Hepatocyte (in vitro differentiated cells): ENCODE data around the gene OR6X1. TPM values are rescaled to one million over a fixed set of nuclear protein-coding genes. Genes with fewer than 3 reads are reported as not detected.

Experiments used
- DNase-seq: peaks from one replicate; pipeline ENCODE4 v3.0.0-alpha.2; 2016; ENCODE audit warnings: low spot score
- H2AFZ ChIP-seq: fragments of 200-600 bp; sonication (generic); 2 replicates; pipeline ENCODE4 v1.6.0; 2016; ENCODE audit warnings: antibody characterized with exemption, mild to moderate bottlenecking
- H3K27ac ChIP-seq: fragments of 200-600 bp; sonication (generic); 2 replicates; pipeline ENCODE4 v1.5.1; 2016; ENCODE audit warnings: mild to moderate bottlenecking
- H3K27me3 ChIP-seq: fragments of 200-600 bp; sonication (generic); 2 replicates; pipeline ENCODE4 v1.6.1; 2016
- H3K36me3 ChIP-seq: fragments of 200-600 bp; sonication (generic); replicated peaks from 2 replicates; pipeline ENCODE4 v1.5.1; 2016; ENCODE audit warnings: low read depth; ENCODE audit not compliant: insufficient read depth
- H3K4me1 ChIP-seq: fragments of 200-600 bp; sonication (generic); 2 replicates; pipeline ENCODE4 v1.5.1; 2016; ENCODE audit warnings: mild to moderate bottlenecking, moderate library complexity; ENCODE audit not compliant: insufficient read depth
- H3K4me2 ChIP-seq: fragments of 200-600 bp; sonication (generic); 2 replicates; pipeline ENCODE4 v1.6.0; 2016
- H3K4me3 ChIP-seq: fragments of 200-600 bp; sonication (generic); 2 replicates; pipeline ENCODE4 v1.5.1; 2016; ENCODE audit warnings: mild to moderate bottlenecking
- H3K79me2 ChIP-seq: fragments of 200-600 bp; sonication (generic); 2 replicates; pipeline ENCODE4 v1.6.0; 2017; ENCODE audit warnings: mild to moderate bottlenecking
- H3K9me2 ChIP-seq: fragments of 200-600 bp; sonication (generic); replicated peaks from 2 replicates; pipeline ENCODE4 v1.6.0; 2017; ENCODE audit warnings: mild to moderate bottlenecking; ENCODE audit not compliant: insufficient read depth
- H3K9me3 ChIP-seq: fragments of 200-600 bp; sonication (generic); 2 replicates; pipeline ENCODE4 v1.5.1; 2016; ENCODE audit warnings: low read depth, mild to moderate bottlenecking
- H4K20me1 ChIP-seq: fragments of 200-600 bp; sonication (generic); 2 replicates; pipeline ENCODE4 v1.6.0; 2016; ENCODE audit warnings: mild to moderate bottlenecking; ENCODE audit not compliant: insufficient read depth, poor library complexity, severe bottlenecking
- EZH2 ChIP-seq: fragments of 200-600 bp; sonication (generic); IDR thresholded peaks from 2 replicates; pipeline ENCODE4 v1.6.1; 2016; ENCODE audit warnings: antibody characterized with exemption, mild to moderate bottlenecking, borderline replicate concordance
- EZH2phosphoT487 ChIP-seq: fragments of 200-600 bp; sonication (generic); IDR thresholded peaks from one replicate; pipeline ENCODE4 v1.6.1; 2018; ENCODE audit warnings: antibody characterized with exemption, mild to moderate bottlenecking, low read depth, moderate library complexity; ENCODE audit not compliant: unreplicated experiment, severe bottlenecking
- WGBS: methylation state at CpG from one replicate; pipeline ENCODE4 v1.1.6; 2016; ENCODE audit warnings: low lambda C conversion rate; ENCODE audit errors: missing lambda C conversion rate; 5-methylcytosine and 5-hydroxymethylcytosine counted together
- polyA plus RNA-seq: library from polyadenylated mRNA; unstranded; fragments of >200 nt; fragmentation: Nextera tagmentation; extraction: Ambion mirVana; gene quantifications from 2 replicates; pipeline ENCODE4 v1.2.1, GENCODE V29; 2016
- total RNA-seq: library from RNA; depleted of rRNA; stranded (reverse); fragments of >200 nt; gene quantifications from 2 replicates; pipeline ENCODE4 v1.2.3, GENCODE V29; 2014
- TF ChIP-seq, protein P1 (sequence below): fragments of 200-600 bp; sonication (generic); IDR thresholded peaks from 2 replicates; pipeline ENCODE4 v1.5.1; 2016; ENCODE audit warnings: antibody characterized with exemption, mild to moderate bottlenecking; ENCODE audit not compliant: poor library complexity

OR6X1 gene
- total and polyA plus RNA-seq, 2 experiments from 2014 or later = not detected

DNA sequence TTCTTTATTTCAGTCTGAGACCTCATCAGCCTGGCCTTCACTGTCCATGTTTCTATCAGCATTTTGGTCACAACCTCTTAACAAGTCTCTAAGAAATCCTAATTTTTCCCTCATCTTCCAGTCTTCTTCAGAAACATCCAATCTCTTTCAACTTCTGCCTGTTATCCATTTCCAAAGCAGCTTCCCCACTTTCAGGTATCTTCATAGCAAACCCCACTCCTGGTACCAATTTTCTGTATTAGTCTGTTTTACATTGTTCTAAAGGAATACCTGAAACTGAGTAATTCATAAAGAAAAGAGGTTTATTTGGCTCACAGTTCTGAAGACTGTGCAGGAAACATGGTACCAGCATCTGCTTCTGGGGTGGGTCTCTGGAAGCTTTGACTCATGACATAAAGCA lies 8.1 kb upstream of the OR6X1 start:
- no peak overlapping the region for H2AFZ ChIP-seq
- no peaks in the 10 kb centered on the region for H4K20me1 ChIP-seq
- no peaks in the 10 kb centered on the region for H3K4me1 ChIP-seq
- H3K4me3 ChIP-seq = no peak overlapping the region
- no peaks in the 10 kb centered on the region for H3K9me2 ChIP-seq
- DNase-seq = no peak
- TF ChIP-seq EZH2 (no peak), EZH2phosphoT487 (no peak)
- TF ChIP-seq, protein P1, sequence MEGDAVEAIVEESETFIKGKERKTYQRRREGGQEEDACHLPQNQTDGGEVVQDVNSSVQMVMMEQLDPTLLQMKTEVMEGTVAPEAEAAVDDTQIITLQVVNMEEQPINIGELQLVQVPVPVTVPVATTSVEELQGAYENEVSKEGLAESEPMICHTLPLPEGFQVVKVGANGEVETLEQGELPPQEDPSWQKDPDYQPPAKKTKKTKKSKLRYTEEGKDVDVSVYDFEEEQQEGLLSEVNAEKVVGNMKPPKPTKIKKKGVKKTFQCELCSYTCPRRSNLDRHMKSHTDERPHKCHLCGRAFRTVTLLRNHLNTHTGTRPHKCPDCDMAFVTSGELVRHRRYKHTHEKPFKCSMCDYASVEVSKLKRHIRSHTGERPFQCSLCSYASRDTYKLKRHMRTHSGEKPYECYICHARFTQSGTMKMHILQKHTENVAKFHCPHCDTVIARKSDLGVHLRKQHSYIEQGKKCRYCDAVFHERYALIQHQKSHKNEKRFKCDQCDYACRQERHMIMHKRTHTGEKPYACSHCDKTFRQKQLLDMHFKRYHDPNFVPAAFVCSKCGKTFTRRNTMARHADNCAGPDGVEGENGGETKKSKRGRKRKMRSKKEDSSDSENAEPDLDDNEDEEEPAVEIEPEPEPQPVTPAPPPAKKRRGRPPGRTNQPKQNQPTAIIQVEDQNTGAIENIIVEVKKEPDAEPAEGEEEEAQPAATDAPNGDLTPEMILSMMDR = no peak
- H3K27ac ChIP-seq = no peak overlapping the region
- H3K36me3 ChIP-seq = no peaks in the 10 kb centered on the region
- no peaks in the 10 kb centered on the region for H3K9me3 ChIP-seq
- no peaks in the 10 kb centered on the region for H3K27me3 ChIP-seq
- H3K4me2 ChIP-seq = no peak overlapping the region
- H3K79me2 ChIP-seq = no peaks in the 10 kb centered on the region

DNA sequence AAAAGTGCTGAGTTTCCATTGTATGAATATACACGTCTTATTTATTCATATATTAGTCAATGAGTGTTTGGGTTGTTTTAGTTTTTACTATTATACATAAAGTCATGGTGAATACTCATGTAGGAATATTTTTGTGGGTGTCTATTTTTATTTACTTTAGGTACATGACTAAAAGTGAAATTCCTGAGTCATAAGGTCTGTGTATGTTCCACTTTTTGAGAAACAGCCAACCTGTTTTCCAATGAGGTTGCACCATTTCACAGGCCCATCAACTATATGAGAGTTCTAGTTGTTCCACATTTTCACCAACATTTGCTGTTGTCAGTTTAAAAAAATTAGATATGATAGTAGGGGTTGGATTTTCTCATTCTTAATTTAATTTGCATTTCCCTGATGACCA lies 6.6 kb upstream of the OR6X1 start:
- no peak overlapping the region for H3K4me3 ChIP-seq
- H4K20me1 ChIP-seq = no peaks in the 10 kb centered on the region
- no peaks in the 10 kb centered on the region for H3K4me1 ChIP-seq
- 96% methylated on average over 1 of the region's 1 CpG for WGBS
- no peaks in the 10 kb centered on the region for H3K27me3 ChIP-seq
- no peak overlapping the region for H3K4me2 ChIP-seq
- no peaks in the 10 kb centered on the region for H3K36me3 ChIP-seq
- TF ChIP-seq, protein P1 = no peak
- TF ChIP-seq EZH2 = no peak
- no peak for DNase-seq
- H3K27ac ChIP-seq = no peak overlapping the region
- no peaks in the 10 kb centered on the region for H3K9me3 ChIP-seq
- no peaks in the 10 kb centered on the region for H3K79me2 ChIP-seq
- H3K9me2 ChIP-seq = no peaks in the 10 kb centered on the region
- no peak overlapping the region for H2AFZ ChIP-seq

DNA sequence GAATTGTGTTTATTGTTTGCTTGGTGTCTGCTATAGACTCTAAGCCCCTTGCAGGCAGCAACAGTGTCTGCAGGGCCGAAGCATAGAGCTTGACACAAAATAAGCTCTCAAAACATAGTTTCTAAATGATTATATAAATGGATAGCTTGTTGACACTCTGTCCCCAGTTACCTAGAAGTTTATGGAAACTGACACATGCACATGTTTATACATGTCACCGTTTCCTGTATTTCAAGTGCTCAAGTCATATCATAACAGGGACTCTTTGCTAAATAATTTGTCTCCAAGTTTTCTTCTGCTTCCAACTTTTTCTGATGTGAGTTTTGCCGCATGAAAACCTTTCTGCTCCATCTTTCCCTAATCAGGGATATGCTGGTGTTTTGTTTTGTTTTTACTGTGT lies 3.7 kb upstream of the OR6X1 start:
- H3K4me1 ChIP-seq = no peaks in the 10 kb centered on the region
- TF ChIP-seq, protein P1 = no peak
- TF ChIP-seq EZH2phosphoT487 = no peak
- TF ChIP-seq EZH2 = no peak
- H3K79me2 ChIP-seq = no peaks in the 10 kb centered on the region
- H3K27me3 ChIP-seq = no peaks in the 10 kb centered on the region
- 87% methylated on average over 3 of the region's 3 CpGs for WGBS
- H3K9me2 ChIP-seq = no peaks in the 10 kb centered on the region
- no peak for DNase-seq
- no peak overlapping the region for H2AFZ ChIP-seq
- H4K20me1 ChIP-seq = no peaks in the 10 kb centered on the region
- no peak overlapping the region for H3K27ac ChIP-seq
- no peak overlapping the region for H3K4me3 ChIP-seq
- H3K9me3 ChIP-seq = no peaks in the 10 kb centered on the region
- H3K36me3 ChIP-seq = no peaks in the 10 kb centered on the region
- H3K4me2 ChIP-seq = no peak overlapping the region

DNA sequence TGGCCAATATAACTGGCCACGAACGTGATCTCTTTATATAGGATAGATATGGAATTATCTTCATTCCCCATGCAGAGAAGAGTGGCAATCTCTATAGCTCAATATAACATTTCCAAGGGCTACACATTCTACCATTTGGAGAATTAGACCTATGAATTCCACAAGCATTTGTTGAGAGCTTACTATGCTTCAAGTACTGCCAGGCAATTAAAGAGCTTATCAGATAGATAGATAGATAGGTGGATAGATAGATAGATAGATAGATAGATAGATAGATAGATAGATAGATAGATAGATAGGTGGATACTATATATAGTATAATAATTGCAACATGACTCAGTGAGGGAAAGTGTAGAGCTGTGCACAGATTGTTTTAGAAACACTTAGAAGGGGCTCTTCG lies 1.5 kb upstream of the OR6X1 start:
- no peaks in the 10 kb centered on the region for H3K27me3 ChIP-seq
- TF ChIP-seq, protein P1 = no peak
- TF ChIP-seq EZH2phosphoT487 (no peak), EZH2 (no peak)
- no peaks in the 10 kb centered on the region for H3K4me1 ChIP-seq
- H3K79me2 ChIP-seq = no peaks in the 10 kb centered on the region
- H4K20me1 ChIP-seq = no peaks in the 10 kb centered on the region
- H3K9me2 ChIP-seq = no peaks in the 10 kb centered on the region
- WGBS = 91% methylated on average over 3 of the region's 3 CpGs
- no peak overlapping the region for H2AFZ ChIP-seq
- H3K4me3 ChIP-seq = no peak overlapping the region
- DNase-seq = no peak
- no peak overlapping the region for H3K4me2 ChIP-seq
- no peaks in the 10 kb centered on the region for H3K36me3 ChIP-seq
- H3K27ac ChIP-seq = no peak overlapping the region
- no peaks in the 10 kb centered on the region for H3K9me3 ChIP-seq
